CD4-positive, alpha-beta T cell (primary cell): ENCODE measurements around the gene SNX8. TPM values are rescaled to one million over a fixed set of nuclear protein-coding genes. Genes with fewer than 3 reads are reported as not detected.

ENCODE experiments used
- ATAC-seq: fragments of 200-7000 bp; cut with Tn5 transposase; one replicate; pipeline ENCODE4 v1.10.0; 2022; ENCODE audit warnings: mild to moderate bottlenecking; ENCODE audit not compliant: poor library complexity
- CTCF ChIA-PET: fragments of 350-600 bp; sonication (Branson Sonifier 250); formaldehyde crosslinking; loops from one replicate; lab custom pipeline; 2021; ENCODE audit warnings: antibody characterized with exemption, inconsistent platforms; lab: Charles Lee
- POLR2A ChIA-PET: fragments of 350-600 bp; sonication (Branson Sonifier 250); formaldehyde crosslinking; loops from one replicate; lab custom pipeline; 2021; ENCODE audit warnings: antibody characterized with exemption, inconsistent platforms; lab: Charles Lee
- DNase-seq, 14 experiments: peaks; one replicate each; pipeline ENCODE4 v3.0.0-alpha.2; 2013 to 2020; ENCODE audit warnings: mixed read lengths in 2 of 14
- H3K27ac ChIP-seq, 2 donors: one replicate each; pipeline versions ENCODE4 v1.5.1 to v1.7.0; 2013; ENCODE audit warnings: low read length in 2 of 2, low read depth in 1 of 2, mild to moderate bottlenecking in 1 of 2
- H3K27me3 ChIP-seq, 2 experiments: 1 replicate in 1 of 2; 2 replicates in 1 of 2; pipeline versions ENCODE4 v1.6.1 to v1.7.0; 2013; ENCODE audit warnings: low read length in 2 of 2, control low read depth in 1 of 2, mild to moderate bottlenecking in 1 of 2, moderate library complexity in 1 of 2; ENCODE audit not compliant: insufficient read depth in 2 of 2, control insufficient read depth in 1 of 2
- H3K36me3 ChIP-seq: one replicate; pipeline ENCODE4 v1.6.1; 2013; ENCODE audit warnings: low read length, control low read depth; ENCODE audit not compliant: insufficient read depth
- H3K4me1 ChIP-seq: one replicate; pipeline ENCODE4 v1.6.1; 2013; ENCODE audit warnings: low read length, control low read depth; ENCODE audit not compliant: insufficient read depth
- H3K4me3 ChIP-seq: one replicate; pipeline ENCODE4 v1.5.1; 2013; ENCODE audit warnings: mild to moderate bottlenecking, low read length, moderate library complexity
- H3K9me3 ChIP-seq, 2 experiments: 1 replicate in 1 of 2; 2 replicates in 1 of 2; pipeline versions ENCODE4 v1.6.1 to v1.7.0; 2013; ENCODE audit warnings: low read length in 2 of 2, mild to moderate bottlenecking in 2 of 2, control low read depth in 1 of 2, moderate library complexity in 1 of 2; ENCODE audit not compliant: control insufficient read depth in 1 of 2, insufficient read depth in 1 of 2
- H3K27ac Mint-ChIP-seq: one replicate; pipeline ENCODE4 v1.8.0; 2020; ENCODE audit warnings: mixed read lengths
- H3K27me3 Mint-ChIP-seq: one replicate; pipeline ENCODE4 v1.8.0; 2021; ENCODE audit warnings: mixed read lengths
- H3K36me3 Mint-ChIP-seq: one replicate; pipeline ENCODE4 v1.8.0; 2021; ENCODE audit warnings: low read depth, mixed read lengths
- H3K4me1 Mint-ChIP-seq: one replicate; pipeline ENCODE4 v1.8.0; 2021; ENCODE audit warnings: low read depth, mixed read lengths
- H3K4me3 Mint-ChIP-seq: one replicate; pipeline ENCODE4 v1.8.0; 2020; ENCODE audit warnings: mild to moderate bottlenecking, mixed read lengths
- H3K9me3 Mint-ChIP-seq: one replicate; pipeline ENCODE4 v1.8.0; 2020; ENCODE audit warnings: mixed read lengths
- intact Hi-C, 2 experiments: fragments of 100-400 bp; cut with DNase I in 1 of 2; cut with micrococcal nuclease in 1 of 2; formaldehyde crosslinking; loops; one replicate each; pipeline versions ENCODE4 v1.15.1 to v1.9.0; 2023 to 2025; cut with DNase I, micrococcal nuclease
- total RNA-seq, 174 experiments: library from RNA in 2 of 174; stranded (reverse) in 2 of 174; gene quantifications; one replicate each; pipeline ENCODE4 v1.2.3 and lab custom pipeline; 2021 to 2026
- TF ChIP-seq, protein P1 (sequence below): fragments of 200-600 bp; IDR thresholded peaks from one replicate; pipeline ENCODE4 v1.8.0; 2022; ENCODE audit warnings: antibody characterized with exemption, mild to moderate bottlenecking

SNX8 gene
- total RNA-seq, 2 experiments from 2014 or later, result 4.2 to 4.5 TPM

DNA sequence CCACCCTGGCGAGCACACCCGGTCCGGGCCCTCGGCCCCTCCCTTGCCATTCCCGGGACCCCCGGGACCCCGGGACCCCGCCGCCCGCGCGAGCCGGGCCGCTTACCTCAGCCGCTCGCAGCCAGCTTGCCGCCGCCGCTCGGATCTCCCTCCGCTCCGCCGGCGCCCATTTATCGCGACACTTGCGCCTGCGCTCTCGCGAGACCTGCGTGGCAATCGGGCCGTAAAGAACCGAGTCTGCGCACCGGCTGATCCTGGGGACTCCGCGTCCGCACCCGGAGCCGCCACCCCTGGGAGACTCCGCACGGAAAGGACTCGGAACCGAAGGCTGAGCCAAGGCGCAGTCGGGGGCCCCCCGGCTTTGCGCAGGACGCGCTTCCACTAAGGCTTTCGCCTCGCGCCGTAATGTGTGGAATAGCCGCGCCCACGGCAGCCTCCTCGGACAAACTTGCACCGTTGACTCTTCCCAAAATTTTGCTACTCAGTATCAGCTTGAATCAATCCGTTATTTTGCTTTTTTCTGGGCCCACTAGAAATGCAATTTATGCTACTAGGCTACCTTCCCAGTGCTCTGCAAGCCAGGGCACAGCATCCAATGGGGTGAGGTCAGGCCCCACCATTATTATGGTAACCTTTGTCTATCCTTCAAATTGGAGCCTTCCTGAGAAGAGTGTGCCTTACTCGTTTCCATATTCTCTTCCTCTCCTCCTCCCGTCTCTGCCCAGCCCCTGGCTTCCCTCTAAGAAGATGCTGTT is 81.3 kb downstream of the SNX8 start, which contains the start of gene MAD1L1:
TSS of gene MAD1L1 (minus strand) at position 180 of the 755 bp plus-strand sequence. CDS start 2,812 bp downstream, outside the sequence.
- Mint-ChIP-seq H3K9me3 (no peaks in the 10 kb centered on the region), H3K4me1 (peaks cover 36% of the 10 kb centered on the region), H3K27me3 (no peaks in the 10 kb centered on the region), H3K36me3 (peaks cover 55% of the 10 kb centered on the region), H3K27ac (peak within 1 kb of the TSS; percentile 70), H3K4me3 (peak within 1 kb of the TSS; percentile 94)
- DNase-seq, result peak; percentile 81 to 94 (median 86)
- H3K27ac ChIP-seq, result peak within 1 kb of the TSS in 1 of 2 donors; percentile 67
- peaks cover 34% of the 10 kb centered on the region for H3K4me1 ChIP-seq
- peak; percentile 91 for ATAC-seq
- peaks cover 26% of the 10 kb centered on the region for H3K36me3 ChIP-seq
- ChIA-PET POLR2A (interaction anchor here (0.6 to 2.0 kb wide), 4 partner anchors 9 to 313 kb away, joined by 3 to 12 read pairs (median 3); partner anchors contain the start of genes MRM2 and NUDT1), CTCF (interaction anchor here (1.1 to 1.3 kb wide), 2 partner anchors 9 to 115 kb away, joined by 3 read pairs; partner anchors contain the start of genes MRM2 and NUDT1)
- peak within 1 kb of the TSS; percentile 78 for H3K4me3 ChIP-seq
- intact Hi-C loops, result loop anchor here in 1 of 2 experiments (2.0 to 5.0 kb wide), 3 partner anchors 80 to 1069 kb away; partner anchors contain the start of genes BRAT1, IQCE and SDK1
- TF ChIP-seq, protein P1, sequence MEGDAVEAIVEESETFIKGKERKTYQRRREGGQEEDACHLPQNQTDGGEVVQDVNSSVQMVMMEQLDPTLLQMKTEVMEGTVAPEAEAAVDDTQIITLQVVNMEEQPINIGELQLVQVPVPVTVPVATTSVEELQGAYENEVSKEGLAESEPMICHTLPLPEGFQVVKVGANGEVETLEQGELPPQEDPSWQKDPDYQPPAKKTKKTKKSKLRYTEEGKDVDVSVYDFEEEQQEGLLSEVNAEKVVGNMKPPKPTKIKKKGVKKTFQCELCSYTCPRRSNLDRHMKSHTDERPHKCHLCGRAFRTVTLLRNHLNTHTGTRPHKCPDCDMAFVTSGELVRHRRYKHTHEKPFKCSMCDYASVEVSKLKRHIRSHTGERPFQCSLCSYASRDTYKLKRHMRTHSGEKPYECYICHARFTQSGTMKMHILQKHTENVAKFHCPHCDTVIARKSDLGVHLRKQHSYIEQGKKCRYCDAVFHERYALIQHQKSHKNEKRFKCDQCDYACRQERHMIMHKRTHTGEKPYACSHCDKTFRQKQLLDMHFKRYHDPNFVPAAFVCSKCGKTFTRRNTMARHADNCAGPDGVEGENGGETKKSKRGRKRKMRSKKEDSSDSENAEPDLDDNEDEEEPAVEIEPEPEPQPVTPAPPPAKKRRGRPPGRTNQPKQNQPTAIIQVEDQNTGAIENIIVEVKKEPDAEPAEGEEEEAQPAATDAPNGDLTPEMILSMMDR, result no peak
- no peaks in the 10 kb centered on the region for H3K9me3 ChIP-seq
- no peaks in the 10 kb centered on the region for H3K27me3 ChIP-seq

DNA sequence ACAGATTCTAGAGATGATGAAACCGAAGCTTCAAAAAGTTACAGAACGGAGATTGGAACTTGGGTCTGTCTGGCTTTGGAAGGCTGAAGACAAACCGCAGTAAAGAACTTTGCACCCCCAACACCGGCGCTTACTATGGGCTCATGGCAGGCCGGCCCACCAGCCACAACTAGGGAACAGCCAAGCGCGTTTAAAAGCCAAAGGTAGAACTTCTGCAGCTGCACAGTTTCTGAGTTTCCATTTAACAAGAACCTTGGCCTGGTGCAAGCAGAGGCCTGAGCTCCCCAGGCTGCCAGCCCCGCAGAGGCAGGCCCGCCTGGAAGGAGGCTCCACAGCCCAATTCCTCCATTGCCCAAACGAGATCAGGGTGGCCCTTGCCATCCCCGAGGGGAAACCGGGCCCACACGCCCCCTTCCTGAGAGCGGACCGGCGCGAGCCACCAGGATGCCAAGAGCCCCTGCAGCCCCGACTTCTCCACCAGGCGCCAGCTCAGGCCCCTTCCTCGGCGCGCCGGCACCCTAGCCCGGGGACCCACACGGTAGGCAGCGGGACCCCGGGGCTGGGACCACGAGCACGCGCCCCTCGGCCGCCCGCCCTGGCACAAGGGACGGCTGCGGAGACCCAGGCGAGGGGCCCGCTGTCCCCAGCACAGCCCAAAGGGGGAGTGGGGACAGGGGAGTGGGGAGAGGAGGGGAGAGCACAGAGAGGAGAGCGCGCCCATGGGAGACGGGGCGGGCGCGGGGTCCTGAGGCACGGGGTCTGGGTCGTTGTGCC is 82.1 kb downstream of the SNX8 start:
- H3K4me1 Mint-ChIP-seq, result peaks cover 36% of the 10 kb centered on the region
- ATAC-seq (peak; percentile 65), DNase-seq (peak in 6 of 14 experiments; percentile 6 to 49 (median 22))
- intact Hi-C loops, result loop anchor here in 1 of 2 experiments (2.0 to 5.0 kb wide), 3 partner anchors 81 to 1070 kb away; partner anchors contain the start of genes BRAT1, IQCE and SDK1
- peak overlapping the region in 1 of 2 donors; percentile 67 for H3K27ac ChIP-seq
- no peaks in the 10 kb centered on the region for H3K27me3 Mint-ChIP-seq
- H3K4me3 Mint-ChIP-seq, result peak overlapping the region; percentile 85
- peak overlapping the region; percentile 52 for H3K27ac Mint-ChIP-seq
- TF ChIP-seq, protein P1, result no peak
- ChIA-PET POLR2A (interaction anchor here (0.6 to 2.0 kb wide), 5 partner anchors 9 to 313 kb away, joined by 3 to 12 read pairs (median 3); partner anchors contain the start of genes MRM2 and NUDT1), CTCF (interaction anchor here (1.1 to 1.3 kb wide), 2 partner anchors 9 to 116 kb away, joined by 3 read pairs; partner anchors contain the start of genes MRM2 and NUDT1)
- peaks cover 34% of the 10 kb centered on the region for H3K4me1 ChIP-seq
- H3K36me3 ChIP-seq, result peaks cover 23% of the 10 kb centered on the region
- no peaks in the 10 kb centered on the region for H3K9me3 ChIP-seq
- peaks cover 57% of the 10 kb centered on the region for H3K36me3 Mint-ChIP-seq
- peak overlapping the region; percentile 78 for H3K4me3 ChIP-seq
- H3K27me3 ChIP-seq, result no peaks in the 10 kb centered on the region
- no peaks in the 10 kb centered on the region for H3K9me3 Mint-ChIP-seq

DNA sequence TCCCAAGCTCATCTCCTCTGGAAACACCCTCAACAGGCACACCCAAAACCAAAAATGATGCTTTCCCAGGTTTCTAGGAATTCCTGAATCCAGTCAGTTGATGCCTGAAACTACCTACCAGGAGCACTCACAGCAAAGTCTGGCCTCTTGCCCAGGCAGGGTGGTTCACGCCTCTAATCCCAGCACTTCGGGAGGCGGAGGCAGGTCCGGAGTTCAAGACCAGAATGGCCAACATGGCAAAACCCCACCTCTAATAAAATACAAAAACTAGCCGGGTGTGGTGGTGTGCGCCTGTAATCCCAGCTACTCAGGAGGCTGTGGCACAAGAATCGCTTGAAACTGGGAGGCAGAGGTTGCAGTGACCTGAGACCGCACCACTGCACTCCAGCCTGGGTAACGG is 83.4 kb downstream of the SNX8 start:
- no peak overlapping the region for H3K27ac Mint-ChIP-seq
- H3K36me3 ChIP-seq, result peaks cover 22% of the 10 kb centered on the region
- ChIA-PET CTCF (no interaction called here), POLR2A (no interaction called here)
- H3K9me3 Mint-ChIP-seq, result no peaks in the 10 kb centered on the region
- TF ChIP-seq, protein P1, result no peak
- no peaks in the 10 kb centered on the region for H3K9me3 ChIP-seq
- no peaks in the 10 kb centered on the region for H3K27me3 ChIP-seq
- H3K27ac ChIP-seq, result no peak overlapping the region
- no peak overlapping the region for H3K4me3 Mint-ChIP-seq
- peaks cover 61% of the 10 kb centered on the region for H3K36me3 Mint-ChIP-seq
- H3K4me3 ChIP-seq, result no peak overlapping the region
- peaks cover 34% of the 10 kb centered on the region for H3K4me1 ChIP-seq
- peaks cover 36% of the 10 kb centered on the region for H3K4me1 Mint-ChIP-seq
- ATAC-seq, result no peak
- no peaks in the 10 kb centered on the region for H3K27me3 Mint-ChIP-seq
- intact Hi-C loops, result loop anchor here in 1 of 2 experiments (5.0 kb wide), 2 partner anchors 326 to 1071 kb away; partner anchors contain the start of genes BRAT1, IQCE and SDK1
- no peak for DNase-seq
